ENCODE results near the gene CPHXL.

CPHXL gene

GRCh38 chr16:75762746-75763145, 36.5 kb upstream of the CPHXL start:
- Histone ChIP-seq H3K9me3 (ENCODE audit: severe bottlenecking) (no peaks in the 10 kb centered on the region), H3K36me3 (no peaks in the 10 kb centered on the region), H3K27me3 (ENCODE audit: insufficient read depth, low read depth, severe bottlenecking) (no peaks in the 10 kb centered on the region), H3K27ac (no peak overlapping the region), H3K4me3 (ENCODE audit: low read depth, low read length) (no peak overlapping the region)
- no peak for DNase-seq
- TF ChIP-seq CTCF (IDR thresholded peaks at IDR 0.05; ENCODE audit: low read depth, low read length) = no peak

- DNase-seq = no peak
- Histone ChIP-seq H3K27me3 (ENCODE audit: insufficient read depth, low read depth, severe bottlenecking) (no peaks in the 10 kb centered on the region), H3K36me3 (no peaks in the 10 kb centered on the region), H3K27ac (no peak overlapping the region), H3K9me3 (ENCODE audit: severe bottlenecking) (no peaks in the 10 kb centered on the region), H3K4me3 (ENCODE audit: low read depth, low read length) (no peak overlapping the region)
- no peak for TF ChIP-seq CTCF (IDR thresholded peaks at IDR 0.05; ENCODE audit: low read depth, low read length)
Measured at GRCh38 chr16:75761108-75761507, 34.8 kb upstream of the CPHXL start.

GRCh38 chr16:75760018-75760519, 33.8 kb upstream of the CPHXL start:
- Histone ChIP-seq H3K27me3 (ENCODE audit: insufficient read depth, low read depth, severe bottlenecking) (no peaks in the 10 kb centered on the region), H3K36me3 (no peaks in the 10 kb centered on the region), H3K4me3 (ENCODE audit: low read depth, low read length) (no peak overlapping the region), H3K9me3 (ENCODE audit: severe bottlenecking) (no peaks in the 10 kb centered on the region), H3K27ac (no peak overlapping the region)
- no peak for TF ChIP-seq CTCF (IDR thresholded peaks at IDR 0.05; ENCODE audit: low read depth, low read length)
- DNase-seq = no peak

GRCh38 chr16:75758215-75758614, 31.9 kb upstream of the CPHXL start:
- H3K36me3 ChIP-seq = no peaks in the 10 kb centered on the region
- H3K27ac ChIP-seq = no peak overlapping the region
- H3K9me3 ChIP-seq (ENCODE audit: severe bottlenecking) = no peaks in the 10 kb centered on the region
- H3K4me3 ChIP-seq (ENCODE audit: low read depth, low read length) = no peak overlapping the region
- no peaks in the 10 kb centered on the region for H3K27me3 ChIP-seq (ENCODE audit: insufficient read depth, low read depth, severe bottlenecking)
- no peak for TF ChIP-seq CTCF (IDR thresholded peaks at IDR 0.05; ENCODE audit: low read depth, low read length)
- DNase-seq = no peak

- DNase-seq = no peak
- Histone ChIP-seq H3K27ac (no peak overlapping the region), H3K27me3 (ENCODE audit: insufficient read depth, low read depth, severe bottlenecking) (no peaks in the 10 kb centered on the region), H3K4me3 (ENCODE audit: low read depth, low read length) (no peak overlapping the region), H3K36me3 (no peaks in the 10 kb centered on the region), H3K9me3 (ENCODE audit: severe bottlenecking) (no peaks in the 10 kb centered on the region)
- TF ChIP-seq CTCF (IDR thresholded peaks at IDR 0.05; ENCODE audit: low read depth, low read length) = no peak
Measured at GRCh38 chr16:75754141-75754540, 27.9 kb upstream of the CPHXL start.

GRCh38 chr16:75750528-75750927, 24.2 kb upstream of the CPHXL start:
- no peaks in the 10 kb centered on the region for H3K9me3 ChIP-seq (ENCODE audit: severe bottlenecking)
- no peak for TF ChIP-seq CTCF (IDR thresholded peaks at IDR 0.05; ENCODE audit: low read depth, low read length)
- DNase-seq = no peak
- no peak overlapping the region for H3K4me3 ChIP-seq (ENCODE audit: low read depth, low read length)
- no peaks in the 10 kb centered on the region for H3K27me3 ChIP-seq (ENCODE audit: insufficient read depth, low read depth, severe bottlenecking)
- H3K36me3 ChIP-seq = no peaks in the 10 kb centered on the region
- no peak overlapping the region for H3K27ac ChIP-seq

Data from WERI-Rb-1 (cell line).